D721Med (cell line): Measurements from ENCODE around the gene MPST.

Source experiments
- DNase-seq: peaks from one replicate; pipeline ENCODE4 v3.0.0; 2011; ENCODE audit warnings: low spot score; ENCODE audit not compliant: insufficient read length
- FAIRE-seq: peaks from 2 replicates; lab custom pipeline; 2011; peaks lifted over from hg19 to GRCh38; lab: Jason Lieb, UNC
- TF ChIP-seq, protein P1 (sequence below): IDR thresholded peaks from 2 replicates; pipeline ENCODE4 v1.5.1; 2012; ENCODE audit warnings: mild to moderate bottlenecking, control low read depth; ENCODE audit not compliant: insufficient read depth; ENCODE audit errors: missing control alignments

The MPST gene

DNA sequence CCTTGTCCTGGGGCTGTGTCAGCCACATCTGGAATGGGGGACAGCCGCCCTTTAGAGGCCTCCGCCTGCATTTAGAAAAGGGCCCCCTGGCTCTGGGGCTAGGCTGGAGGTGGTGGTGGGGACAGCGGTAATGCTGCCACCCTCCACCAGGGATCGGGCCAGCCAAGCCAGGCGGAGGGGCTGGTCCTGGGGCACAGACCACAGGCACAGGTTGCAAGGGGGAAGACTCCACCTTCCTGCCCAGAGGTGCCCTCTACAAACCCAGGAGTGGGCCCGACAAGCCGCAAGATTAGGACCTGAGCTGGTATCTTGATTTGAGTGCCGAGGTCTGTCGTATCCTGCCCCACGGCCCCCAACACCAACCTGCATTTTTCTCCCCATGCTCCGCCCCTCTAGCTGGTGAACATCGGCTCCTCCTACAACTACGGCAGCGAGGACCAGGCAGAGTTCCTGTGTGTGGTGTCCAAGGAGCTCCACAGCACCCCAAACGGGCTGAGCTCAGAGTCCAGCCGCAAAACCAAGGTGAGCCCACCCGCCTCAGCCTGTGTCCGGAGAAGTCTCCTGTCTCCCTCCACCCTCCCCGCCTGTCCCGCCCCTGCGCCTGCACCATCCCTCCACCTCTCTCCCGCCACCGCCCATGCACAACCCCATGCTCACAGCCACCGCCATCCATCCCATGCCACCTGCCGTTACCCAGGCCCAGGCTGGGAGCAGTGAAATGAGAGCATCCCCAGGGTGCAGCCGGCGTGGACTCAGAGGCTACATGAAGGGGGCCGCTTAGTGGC is 39.6 kb downstream of the MPST start:
- FAIRE-seq (no peak), DNase-seq (no peak)
- TF ChIP-seq, protein P1, sequence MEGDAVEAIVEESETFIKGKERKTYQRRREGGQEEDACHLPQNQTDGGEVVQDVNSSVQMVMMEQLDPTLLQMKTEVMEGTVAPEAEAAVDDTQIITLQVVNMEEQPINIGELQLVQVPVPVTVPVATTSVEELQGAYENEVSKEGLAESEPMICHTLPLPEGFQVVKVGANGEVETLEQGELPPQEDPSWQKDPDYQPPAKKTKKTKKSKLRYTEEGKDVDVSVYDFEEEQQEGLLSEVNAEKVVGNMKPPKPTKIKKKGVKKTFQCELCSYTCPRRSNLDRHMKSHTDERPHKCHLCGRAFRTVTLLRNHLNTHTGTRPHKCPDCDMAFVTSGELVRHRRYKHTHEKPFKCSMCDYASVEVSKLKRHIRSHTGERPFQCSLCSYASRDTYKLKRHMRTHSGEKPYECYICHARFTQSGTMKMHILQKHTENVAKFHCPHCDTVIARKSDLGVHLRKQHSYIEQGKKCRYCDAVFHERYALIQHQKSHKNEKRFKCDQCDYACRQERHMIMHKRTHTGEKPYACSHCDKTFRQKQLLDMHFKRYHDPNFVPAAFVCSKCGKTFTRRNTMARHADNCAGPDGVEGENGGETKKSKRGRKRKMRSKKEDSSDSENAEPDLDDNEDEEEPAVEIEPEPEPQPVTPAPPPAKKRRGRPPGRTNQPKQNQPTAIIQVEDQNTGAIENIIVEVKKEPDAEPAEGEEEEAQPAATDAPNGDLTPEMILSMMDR: no peak

DNA sequence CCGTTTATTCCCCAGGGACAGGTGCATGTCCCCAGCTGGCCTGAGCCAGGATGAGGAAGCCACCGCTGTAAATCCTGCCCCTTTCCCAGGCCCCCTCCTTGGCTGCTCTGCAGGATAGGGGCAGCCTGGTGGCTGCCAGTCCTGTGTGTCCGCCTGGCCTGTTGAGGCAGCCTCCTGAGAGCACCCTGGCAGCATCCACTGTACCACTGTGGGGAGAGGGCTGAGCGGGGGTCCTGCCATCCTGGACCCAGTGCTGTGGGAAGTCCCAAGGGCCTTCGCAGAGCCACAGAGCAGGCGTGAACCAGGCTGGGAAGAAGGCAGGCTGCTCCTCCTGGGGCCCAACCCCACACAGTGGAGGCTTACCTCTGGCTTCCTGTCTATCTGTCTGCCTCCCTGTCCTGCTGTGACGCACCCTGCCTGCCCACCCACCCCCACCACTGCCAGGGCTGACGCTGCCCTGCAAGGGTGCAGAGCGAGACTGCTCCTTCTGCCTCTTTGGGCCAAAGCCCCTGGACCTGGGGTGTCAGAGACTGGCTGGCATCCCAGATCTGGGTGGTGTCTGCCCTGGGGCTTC is 40.4 kb downstream of the MPST start:
- TF ChIP-seq, protein P1: no peak
- DNase-seq (no peak), FAIRE-seq (no peak)

DNA sequence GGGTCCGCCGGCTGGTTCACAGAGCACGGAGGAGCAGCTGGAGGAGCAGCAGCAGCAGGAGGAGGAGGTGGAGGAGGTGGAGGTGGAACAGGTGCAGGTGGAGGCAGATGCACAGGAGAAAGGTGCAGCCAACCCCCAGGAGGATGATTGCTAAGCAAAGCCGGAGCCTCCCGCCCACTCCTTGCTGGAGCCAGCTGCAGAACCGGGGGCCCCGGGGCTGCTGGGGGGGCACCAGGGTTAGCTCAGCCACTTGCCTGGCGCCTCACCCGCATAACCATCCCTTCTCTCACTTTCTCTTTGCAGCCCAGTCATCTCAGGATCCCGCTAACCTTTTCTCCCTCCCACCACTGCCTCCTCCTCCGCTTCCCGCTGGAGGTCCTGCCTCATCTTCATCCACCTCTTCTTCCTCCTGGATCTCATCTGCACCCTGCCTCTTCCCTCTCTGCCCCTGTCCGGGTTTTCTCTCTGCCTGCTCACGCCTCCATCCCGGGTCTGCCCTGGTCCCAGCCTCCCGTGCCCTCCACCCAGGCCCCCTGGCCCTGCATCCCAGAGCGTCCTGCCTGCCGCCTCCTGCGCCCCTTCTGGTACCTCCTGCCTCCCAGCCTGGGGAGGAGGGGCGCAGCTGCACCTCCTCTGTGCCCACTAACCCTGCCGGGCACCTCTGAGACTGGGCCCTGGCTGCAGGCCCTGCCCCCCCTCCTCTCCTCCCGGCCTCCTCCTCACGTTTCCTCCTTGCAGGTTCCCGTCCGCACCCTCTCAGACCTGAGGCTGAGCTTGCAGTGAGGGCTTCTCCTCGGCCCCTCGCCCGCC is 41.5 kb downstream of the MPST start:
- FAIRE-seq (no peak), DNase-seq (no peak)
- TF ChIP-seq, protein P1: no peak

DNA sequence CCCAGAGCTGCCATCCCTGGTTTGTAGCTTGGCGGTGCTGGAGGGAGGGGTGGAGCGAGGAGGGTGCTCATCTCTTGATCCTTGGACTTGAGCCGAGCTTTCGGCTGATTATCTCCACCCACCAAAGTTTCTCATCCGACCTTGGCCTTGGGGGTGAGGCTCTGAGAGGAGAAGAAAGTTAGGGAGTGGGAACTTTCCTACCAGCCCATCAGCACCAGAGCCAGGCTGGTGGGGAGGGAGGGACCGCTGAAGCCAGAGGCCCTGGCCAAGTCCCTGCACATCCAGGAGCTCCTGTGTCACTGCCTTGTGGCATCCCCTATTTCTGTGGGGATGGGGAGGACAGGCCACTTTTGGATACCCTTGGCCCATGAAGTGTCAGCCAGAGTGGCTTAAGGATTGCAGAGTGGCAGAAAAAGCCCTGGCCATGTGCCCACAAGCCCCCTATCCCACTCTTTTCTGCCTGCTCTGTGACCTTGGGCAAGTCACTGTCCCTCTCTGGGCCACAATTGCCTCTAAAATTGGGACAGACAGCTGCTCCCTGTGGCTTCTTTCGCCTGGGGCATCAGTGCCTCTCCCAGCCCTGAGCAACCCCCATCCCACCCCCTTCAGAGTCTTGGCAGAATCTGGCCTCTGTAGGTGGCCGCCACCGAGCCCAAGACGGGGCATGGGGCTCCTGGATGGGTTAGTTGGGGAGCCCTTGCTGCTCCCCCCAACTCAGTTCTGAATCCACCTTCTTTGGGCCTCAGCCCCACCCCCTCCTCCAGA is 42.3 kb downstream of the MPST start:
- DNase-seq: no peak
- TF ChIP-seq, protein P1: no peak
- no peak for FAIRE-seq

DNA sequence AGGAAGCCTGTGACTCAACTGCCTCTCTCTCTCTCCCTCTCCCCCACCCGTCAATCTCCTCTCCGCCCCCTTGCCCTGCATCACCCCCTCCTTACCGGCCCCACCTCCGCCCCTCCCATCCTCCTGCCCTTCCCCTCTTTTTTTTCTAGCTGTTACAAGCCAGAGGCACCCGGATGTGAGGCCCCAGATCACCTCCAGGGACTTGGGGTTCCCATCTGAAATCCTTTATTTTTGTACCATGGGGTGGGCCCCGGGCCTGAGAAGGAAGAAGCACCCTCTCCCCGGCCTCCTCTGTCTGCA is 42.8 kb downstream of the MPST start:
- DNase-seq: no peak
- TF ChIP-seq, protein P1: no peak
- no peak for FAIRE-seq

DNA sequence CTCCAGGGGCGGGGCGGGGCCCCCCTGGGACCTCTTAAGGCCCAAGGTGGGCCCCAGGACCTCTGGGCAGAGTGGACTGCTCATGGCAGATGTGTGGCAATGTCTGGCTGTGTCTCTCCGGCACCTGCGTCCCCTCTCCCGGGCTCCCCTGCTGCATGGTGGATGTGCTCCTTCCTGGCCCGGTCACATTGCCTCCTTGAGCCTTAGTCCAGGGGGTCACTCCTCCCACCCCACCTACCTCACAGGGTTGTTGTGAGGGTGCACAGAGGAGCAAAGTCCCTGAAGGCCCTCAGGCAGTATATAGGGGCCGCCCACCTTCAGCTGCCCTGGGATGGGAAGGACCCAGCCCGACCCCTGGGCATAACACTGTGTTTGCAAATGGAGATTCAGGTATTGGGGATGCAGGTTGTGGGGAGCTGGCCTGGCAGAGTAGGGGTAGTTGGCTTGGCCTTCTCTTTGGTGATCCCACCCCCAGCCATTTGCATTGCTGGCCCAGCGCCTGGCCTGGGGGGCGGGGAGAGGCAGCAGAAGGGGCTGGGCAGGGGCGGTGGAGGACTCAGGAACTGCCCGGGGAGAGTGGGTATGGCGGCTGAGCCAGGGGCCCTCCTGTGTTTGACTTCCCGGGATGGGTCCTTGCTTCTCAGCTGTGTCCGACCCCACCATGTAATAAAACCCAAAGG is 43.3 kb downstream of the MPST start:
- FAIRE-seq (no peak), DNase-seq (no peak)
- TF ChIP-seq, protein P1: no peak
